IPS-15b (cell line): ENCODE measurements around the gene UBN1.

Source experiments
- H3K27me3 ChIP-seq: one replicate; pipeline ENCODE4 v1.6.1; 2013; ENCODE audit warnings: low read length; ENCODE audit not compliant: control insufficient read depth, insufficient read depth
- H3K36me3 ChIP-seq: one replicate; pipeline ENCODE4 v1.6.1; 2013; ENCODE audit warnings: low read length; ENCODE audit not compliant: control insufficient read depth, insufficient read depth
- H3K4me1 ChIP-seq: one replicate; pipeline ENCODE4 v1.6.1; 2013; ENCODE audit warnings: mild to moderate bottlenecking, low read length; ENCODE audit not compliant: control insufficient read depth, insufficient read depth
- H3K4me3 ChIP-seq: one replicate; pipeline ENCODE4 v1.5.1; 2013; ENCODE audit warnings: low read depth, low read length
- H3K9ac ChIP-seq: one replicate; pipeline ENCODE4 v1.6.1; 2013; ENCODE audit warnings: low read depth, mild to moderate bottlenecking, low read length
- H3K9me3 ChIP-seq: one replicate; pipeline ENCODE4 v1.6.1; 2013; ENCODE audit warnings: mild to moderate bottlenecking, low read length; ENCODE audit not compliant: control insufficient read depth, insufficient read depth

Gene UBN1

DNA sequence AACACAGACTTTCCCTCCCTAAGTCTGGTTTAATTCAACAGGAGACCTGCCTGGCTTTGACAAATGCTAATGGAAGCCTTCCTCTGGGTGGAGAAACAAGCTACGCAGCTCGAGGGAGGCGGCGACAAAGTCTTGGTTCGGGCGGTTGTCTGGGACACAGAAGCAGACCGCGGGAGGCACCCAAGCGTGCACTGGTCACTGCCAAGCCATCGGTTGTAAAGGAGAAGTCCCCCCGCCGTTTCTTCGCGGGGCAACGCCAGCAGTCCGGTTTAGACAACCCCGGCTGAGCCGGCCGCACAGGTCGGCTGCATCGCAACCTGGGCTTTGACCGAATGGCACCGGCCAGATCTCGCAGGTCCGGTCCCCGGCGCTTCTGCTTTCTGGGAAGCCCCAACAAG is 779 bp upstream of the UBN1 start:
- H3K9me3 ChIP-seq = no peaks in the 10 kb centered on the region
- no peaks in the 10 kb centered on the region for H3K27me3 ChIP-seq
- H3K9ac ChIP-seq = peak overlapping the region; percentile 85
- peaks cover 26% of the 10 kb centered on the region for H3K36me3 ChIP-seq
- H3K4me1 ChIP-seq = peaks cover 10% of the 10 kb centered on the region
- H3K4me3 ChIP-seq = peak overlapping the region; percentile 91

DNA sequence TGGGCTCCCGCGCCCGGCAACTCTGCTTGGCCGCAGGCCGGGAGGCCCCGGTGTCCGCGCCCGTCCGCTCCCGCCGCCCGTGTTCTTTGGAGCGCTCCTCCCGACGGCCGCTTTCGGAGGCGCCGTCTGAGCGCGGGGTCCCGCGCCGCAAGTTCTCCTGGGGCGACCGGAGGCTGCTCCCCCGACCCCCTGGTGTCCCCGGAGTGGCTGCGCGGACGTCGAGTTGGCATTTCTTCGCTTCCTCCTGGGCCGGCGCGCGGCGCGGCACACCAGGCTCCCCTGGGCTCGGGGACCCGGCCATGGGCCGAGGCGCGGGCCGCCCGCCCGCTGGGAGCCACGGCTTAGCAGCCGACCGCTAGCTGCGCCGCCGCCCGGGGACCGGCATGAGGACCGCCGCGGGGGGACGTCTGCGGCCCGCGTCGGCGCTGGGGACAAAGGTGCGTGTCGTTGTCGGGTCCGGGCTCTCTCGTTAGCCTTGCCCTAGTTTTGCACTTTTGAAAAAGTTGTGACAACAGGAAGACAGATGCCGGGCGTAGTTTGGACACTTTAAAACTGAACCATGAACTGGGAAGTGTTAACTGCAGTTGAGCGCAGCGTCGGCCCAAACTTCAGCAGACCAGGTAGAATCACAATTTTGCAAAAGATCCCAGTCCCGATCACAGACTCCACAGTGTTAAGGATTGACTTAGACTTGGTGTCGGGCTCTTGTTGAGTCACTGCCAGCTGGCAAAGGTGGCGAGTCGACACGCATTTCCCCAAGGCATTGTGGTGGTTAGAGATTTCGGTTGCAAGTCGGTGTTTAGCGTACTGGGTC is 700 bp downstream of the UBN1 start:
- Histone ChIP-seq H3K4me1 (peaks cover 10% of the 10 kb centered on the region), H3K9me3 (no peaks in the 10 kb centered on the region), H3K4me3 (peak overlapping the region; percentile 91), H3K27me3 (no peaks in the 10 kb centered on the region), H3K9ac (peak overlapping the region; percentile 70), H3K36me3 (peaks cover 20% of the 10 kb centered on the region)

DNA sequence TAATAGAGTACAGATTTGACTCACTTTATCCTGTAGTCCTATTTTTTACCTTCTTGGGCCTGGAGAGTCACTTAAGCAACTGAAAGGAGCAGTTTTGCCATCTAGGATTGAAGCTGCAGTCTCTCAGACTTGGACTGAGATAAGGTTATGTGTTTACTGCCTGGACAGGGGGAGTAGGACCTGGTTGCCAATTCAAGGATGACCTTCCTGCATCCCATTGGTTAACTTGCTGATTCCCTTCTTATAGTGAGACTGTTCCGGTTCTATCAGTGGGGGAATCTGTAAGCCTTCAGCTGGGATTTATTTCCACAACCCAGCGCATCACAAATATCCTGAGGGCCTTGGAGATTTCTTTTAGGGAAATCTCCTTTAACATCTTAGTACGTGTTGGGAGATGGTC is 2.9 kb downstream of the UBN1 start:
- no peak overlapping the region for H3K4me3 ChIP-seq
- H3K4me1 ChIP-seq = peaks cover 10% of the 10 kb centered on the region

DNA sequence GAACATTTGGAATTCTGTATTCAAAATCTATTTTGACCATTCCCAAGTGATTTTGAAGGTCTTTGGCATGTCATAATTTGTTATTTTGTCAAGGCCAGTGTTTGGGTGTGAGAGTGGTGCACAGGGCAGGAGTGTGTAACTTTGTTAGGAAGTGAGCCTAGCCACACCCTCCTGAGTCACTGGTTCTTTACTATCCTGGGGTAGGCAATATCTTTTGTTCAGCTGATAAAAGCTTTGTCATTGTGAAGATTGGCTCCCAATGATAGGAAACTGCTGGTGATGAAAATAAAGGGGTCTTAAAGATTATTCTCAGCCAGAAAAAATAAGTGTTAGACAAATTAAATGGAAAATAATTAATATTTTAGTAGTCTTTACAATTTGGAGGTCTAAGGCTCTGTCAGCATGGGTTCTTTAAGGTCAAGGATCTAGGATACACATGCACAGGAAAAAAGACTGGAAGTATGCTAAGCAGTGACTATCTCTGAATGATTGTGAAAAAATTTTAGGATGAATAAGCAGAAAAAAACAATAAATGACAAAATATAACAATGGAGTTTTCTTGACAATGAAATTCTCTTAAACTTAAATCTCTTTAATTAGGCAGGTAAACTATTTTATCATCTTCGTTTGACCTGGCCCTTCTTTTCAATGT is 5.1 kb downstream of the UBN1 start:
- Histone ChIP-seq H3K36me3 (peaks cover 31% of the 10 kb centered on the region), H3K4me3 (no peak overlapping the region), H3K27me3 (no peaks in the 10 kb centered on the region), H3K9ac (no peak overlapping the region), H3K9me3 (no peaks in the 10 kb centered on the region), H3K4me1 (peaks cover 4% of the 10 kb centered on the region)

More for the DNA sequence above, 2.9 kb downstream of the UBN1 start:
- no peaks in the 10 kb centered on the region for H3K27me3 ChIP-seq
- no peaks in the 10 kb centered on the region for H3K9me3 ChIP-seq
- no peak overlapping the region for H3K9ac ChIP-seq
- H3K36me3 ChIP-seq = peaks cover 22% of the 10 kb centered on the region

DNA sequence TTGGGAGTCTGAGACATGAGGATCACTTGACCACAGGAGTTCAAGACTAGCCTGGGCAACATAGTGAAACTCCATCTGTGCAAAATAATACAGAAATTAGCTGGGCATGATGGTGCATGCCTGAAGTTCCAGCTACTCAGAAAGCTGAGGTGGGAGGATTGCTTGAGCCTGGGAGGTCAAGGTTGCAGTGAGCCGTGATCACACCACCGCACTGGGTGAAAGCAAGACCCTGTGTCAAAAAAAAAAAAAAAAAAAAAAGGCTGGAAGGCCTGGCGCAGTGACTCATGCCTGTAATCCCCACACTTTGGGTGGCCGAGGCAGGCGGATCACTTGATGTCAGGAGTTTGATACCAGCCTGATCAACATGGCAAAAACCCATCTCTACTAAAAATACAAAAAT is 8.1 kb downstream of the UBN1 start:
- no peaks in the 10 kb centered on the region for H3K27me3 ChIP-seq
- H3K4me3 ChIP-seq = no peak overlapping the region
- no peaks in the 10 kb centered on the region for H3K9me3 ChIP-seq
- H3K9ac ChIP-seq = no peak overlapping the region
- H3K4me1 ChIP-seq = no peaks in the 10 kb centered on the region
- peaks cover 54% of the 10 kb centered on the region for H3K36me3 ChIP-seq

DNA sequence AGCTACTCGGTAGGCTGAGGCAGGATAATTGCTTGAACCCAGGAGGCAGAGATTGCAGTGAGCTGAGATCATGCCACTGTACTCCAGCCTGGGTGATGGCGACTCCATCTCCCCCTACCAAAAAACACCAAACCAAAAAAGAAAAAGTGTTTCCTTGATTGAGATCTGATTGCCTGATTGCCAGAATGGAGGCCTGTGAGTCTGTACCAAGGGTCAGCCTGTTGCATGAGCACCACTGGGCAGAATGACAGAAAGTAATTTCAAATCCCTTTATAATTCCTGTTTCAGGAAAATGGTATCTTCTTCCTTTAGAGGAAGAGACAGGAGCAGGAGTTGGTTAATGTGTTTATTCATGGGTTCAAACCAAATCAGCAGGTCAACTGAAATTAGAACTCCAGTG is 8.5 kb downstream of the UBN1 start:
- peaks cover 58% of the 10 kb centered on the region for H3K36me3 ChIP-seq
- no peaks in the 10 kb centered on the region for H3K27me3 ChIP-seq
- H3K4me3 ChIP-seq = no peak overlapping the region
- H3K9me3 ChIP-seq = no peaks in the 10 kb centered on the region
- H3K4me1 ChIP-seq = no peaks in the 10 kb centered on the region
- no peak overlapping the region for H3K9ac ChIP-seq

DNA sequence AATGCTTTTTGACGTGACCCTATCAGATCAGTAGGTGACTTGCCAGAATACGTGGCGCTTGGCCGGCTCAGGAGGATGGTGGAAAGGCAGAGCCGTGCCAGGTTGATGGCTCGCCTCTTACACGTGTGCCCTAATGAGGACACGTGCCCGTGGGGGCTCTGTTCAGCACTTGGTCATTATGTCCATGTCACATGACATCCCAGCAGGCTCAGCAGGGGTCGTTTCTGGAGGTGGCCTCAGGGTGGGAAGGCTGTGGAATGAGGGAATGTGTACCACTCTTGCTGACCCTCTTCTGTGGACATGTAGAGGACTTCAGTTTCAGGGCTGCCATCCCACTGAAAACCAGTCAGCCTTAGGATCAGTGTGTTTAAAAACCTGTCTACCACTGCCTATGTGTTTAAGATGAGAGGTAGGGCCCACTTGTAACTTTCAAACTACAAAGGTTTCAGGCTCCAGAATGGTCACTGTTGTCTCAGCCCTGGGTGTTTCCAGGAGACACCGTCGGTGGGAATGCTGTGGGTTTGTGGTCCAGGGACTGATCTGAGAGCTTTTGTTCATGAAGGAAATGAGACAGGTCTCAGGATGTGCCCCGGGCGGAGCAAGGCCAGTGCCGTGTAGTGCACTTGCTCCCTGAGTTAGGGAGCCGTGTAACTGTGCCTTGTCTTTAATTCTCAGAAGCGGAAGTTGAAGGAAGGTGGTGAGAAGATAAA is 12.1 kb downstream of the UBN1 start:
- Histone ChIP-seq H3K36me3 (peaks cover 52% of the 10 kb centered on the region), H3K4me1 (no peaks in the 10 kb centered on the region), H3K9me3 (no peaks in the 10 kb centered on the region), H3K9ac (no peak overlapping the region), H3K27me3 (no peaks in the 10 kb centered on the region), H3K4me3 (no peak overlapping the region)

DNA sequence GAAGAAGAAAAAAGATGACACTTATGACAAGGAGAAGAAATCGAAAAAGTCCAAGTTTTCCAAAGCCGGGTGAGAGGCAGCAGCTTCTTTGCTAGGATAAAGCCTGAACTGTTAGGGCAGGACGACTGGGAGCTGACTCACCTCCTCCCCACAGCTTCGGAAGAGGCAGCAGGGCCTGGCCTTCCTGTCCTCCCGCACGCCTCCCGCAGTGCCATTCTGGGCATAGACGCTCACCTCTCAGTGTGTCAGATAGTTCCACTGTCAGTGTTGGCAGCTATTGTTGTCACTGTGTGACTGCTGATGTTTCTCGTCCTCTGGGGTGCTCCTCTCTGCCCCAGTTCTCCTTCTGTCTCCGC is 12.6 kb downstream of the UBN1 start:
- Histone ChIP-seq H3K27me3 (no peaks in the 10 kb centered on the region), H3K9ac (no peak overlapping the region), H3K36me3 (peaks cover 48% of the 10 kb centered on the region), H3K4me1 (no peaks in the 10 kb centered on the region), H3K9me3 (no peaks in the 10 kb centered on the region), H3K4me3 (no peak overlapping the region)

DNA sequence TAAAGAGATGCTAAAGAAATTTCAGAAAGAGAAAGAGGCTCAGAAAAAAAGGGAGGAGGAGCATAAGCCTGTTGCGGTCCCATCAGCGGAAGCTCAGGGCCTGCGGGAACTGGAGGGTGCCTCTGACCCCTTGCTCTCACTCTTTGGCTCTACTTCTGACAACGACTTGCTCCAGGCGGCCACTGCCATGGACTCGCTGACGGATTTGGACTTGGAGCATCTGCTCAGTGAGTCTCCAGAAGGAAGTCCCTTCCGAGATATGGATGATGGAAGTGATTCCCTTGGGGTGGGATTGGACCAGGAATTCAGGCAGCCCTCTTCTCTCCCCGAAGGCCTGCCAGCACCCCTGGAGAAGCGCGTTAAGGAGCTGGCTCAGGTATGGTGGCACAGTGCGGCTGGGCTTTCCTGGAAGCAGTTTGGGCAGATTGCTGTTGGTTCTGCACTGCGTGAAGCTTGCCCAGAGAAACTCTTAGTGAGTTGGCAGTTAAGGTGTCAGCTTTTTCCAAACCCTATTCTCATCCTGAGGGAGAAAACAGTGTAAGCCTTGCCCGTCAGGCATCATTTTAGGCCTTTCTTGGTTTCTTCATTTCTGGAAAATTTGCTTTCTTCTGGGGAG is 13.6 kb downstream of the UBN1 start:
- Histone ChIP-seq H3K36me3 (peaks cover 40% of the 10 kb centered on the region), H3K27me3 (no peaks in the 10 kb centered on the region), H3K4me1 (no peaks in the 10 kb centered on the region), H3K4me3 (no peak overlapping the region), H3K9ac (no peak overlapping the region), H3K9me3 (no peaks in the 10 kb centered on the region)

DNA sequence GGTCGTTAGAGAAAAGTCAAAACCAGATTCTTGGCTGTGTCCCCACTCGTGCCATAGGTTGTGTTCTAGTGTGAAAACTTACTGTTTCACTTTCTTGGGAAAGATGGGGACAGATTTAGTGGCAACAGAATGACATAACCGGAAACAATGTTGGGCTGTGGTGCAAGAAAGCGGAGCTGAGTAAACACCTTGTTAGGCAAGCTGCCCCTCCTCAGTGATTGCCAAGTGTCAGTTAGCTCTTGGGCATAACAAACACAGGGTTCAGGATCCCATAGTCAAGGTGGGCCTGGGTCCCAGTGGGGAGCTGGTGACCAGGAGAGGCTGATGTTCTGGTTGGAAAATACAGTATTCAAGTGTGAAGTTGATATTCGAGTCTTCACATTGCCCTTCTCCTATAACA is 15.4 kb downstream of the UBN1 start:
- Histone ChIP-seq H3K9me3 (no peaks in the 10 kb centered on the region), H3K27me3 (no peaks in the 10 kb centered on the region), H3K9ac (no peak overlapping the region), H3K4me1 (no peaks in the 10 kb centered on the region), H3K36me3 (peaks cover 36% of the 10 kb centered on the region), H3K4me3 (no peak overlapping the region)

DNA sequence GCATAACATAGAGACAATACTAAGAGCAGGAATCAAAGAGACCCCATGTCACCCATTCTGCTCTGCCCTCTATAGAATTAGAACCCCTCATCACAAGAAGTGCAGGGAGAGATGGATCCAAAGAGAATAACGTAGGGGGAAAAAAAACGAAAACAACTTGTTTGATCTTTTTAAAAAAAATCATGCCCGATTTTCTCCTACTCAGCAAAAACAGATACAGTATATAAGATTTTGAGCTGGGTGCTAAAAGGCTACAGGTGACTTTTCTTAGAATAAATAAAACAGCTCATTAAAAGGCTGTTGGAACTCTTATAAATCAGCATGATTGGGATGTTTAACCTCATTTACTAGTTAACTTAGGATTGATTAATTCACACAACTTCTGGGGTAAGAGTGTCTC is 17.4 kb downstream of the UBN1 start:
- Histone ChIP-seq H3K9me3 (no peaks in the 10 kb centered on the region), H3K36me3 (peaks cover 18% of the 10 kb centered on the region), H3K27me3 (no peaks in the 10 kb centered on the region), H3K9ac (no peak overlapping the region), H3K4me1 (no peaks in the 10 kb centered on the region), H3K4me3 (no peak overlapping the region)
